ENCODE data around the gene PCBD1. TPM values are rescaled to one million over a fixed set of nuclear protein-coding genes. Genes with fewer than 3 reads are reported as not detected.

PCBD1 gene
- total RNA-seq, 1 experiment from 2014 or later = 164 TPM

DNA sequence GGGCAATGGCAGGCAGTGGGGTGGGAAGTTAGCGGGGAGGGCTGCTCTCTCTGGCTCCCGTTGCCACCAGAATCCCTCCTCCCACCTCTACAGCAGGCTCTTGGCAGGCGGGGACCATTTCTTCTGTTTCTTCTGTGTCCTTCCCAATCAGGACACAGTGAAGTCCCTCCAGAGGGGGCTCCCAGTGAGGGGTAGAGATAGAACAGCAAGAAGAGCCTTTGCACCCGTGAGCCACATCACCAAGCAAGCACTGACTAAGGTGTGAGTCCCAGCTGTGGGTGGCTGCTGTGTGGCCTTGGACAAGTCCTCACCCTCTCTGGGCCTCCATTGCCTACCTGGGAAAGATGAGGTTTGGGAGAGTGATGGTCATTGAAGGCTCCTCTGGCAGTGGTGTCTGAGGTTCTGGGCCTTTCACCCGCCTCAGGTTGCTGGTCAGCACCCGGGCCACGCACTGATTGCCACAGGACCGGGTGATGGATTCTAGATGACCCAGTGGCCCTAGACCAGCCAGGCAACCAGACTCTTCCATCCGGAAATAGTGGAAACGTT, 26.0 kb upstream of the PCBD1 start:
- POLR2A ChIA-PET (ENCODE audit: unreplicated experiment) = interaction anchor here (0.6 kb wide), 1 partner anchor 17 kb away, joined by 4 read pairs; no protein-coding TSS in a partner anchor
- H3K4me1 ChIP-seq (replicated peaks; ENCODE audit: insufficient read depth) = no peaks in the 10 kb centered on the region
- intact Hi-C loops (cut with micrococcal nuclease; ENCODE audit: unreplicated experiment) = no loop called here
- H4K20me1 ChIP-seq (ENCODE audit: insufficient read depth) = no peaks in the 10 kb centered on the region
- no peaks in the 10 kb centered on the region for H3K79me2 ChIP-seq (ENCODE audit: low read depth)
- H3F3A ChIP-seq (ENCODE audit: insufficient read depth, low read depth) = no peaks in the 10 kb centered on the region
- CTCF ChIA-PET = no interaction called here
- TF ChIP-seq CTCF (conservative IDR thresholded peaks at IDR 0.05) (no peak), EZH2 (IDR thresholded peaks at IDR 0.05; ENCODE audit: low read depth) (no peak)
- no peaks in the 10 kb centered on the region for H3K9me2 ChIP-seq (ENCODE audit: insufficient read depth)
- H3K27me3 ChIP-seq (ENCODE audit: insufficient read depth, low read depth) = peaks cover 61% of the 10 kb centered on the region
- H3K36me3 ChIP-seq (ENCODE audit: low read depth) = no peaks in the 10 kb centered on the region
- no peak overlapping the region for H3K4me3 ChIP-seq
- H3K9me3 ChIP-seq (ENCODE audit: insufficient read depth, low read depth) = 0 out of 2 replicates have a peak, but pooled peaks cover 3% of the 10 kb centered on the region
- H3K27ac ChIP-seq = no peak overlapping the region
- no peak for DNase-seq
- no peak overlapping the region for H3K4me2 ChIP-seq
- BruUV-seq (replicated peaks) = no TSS peak
- no peak overlapping the region for H2AFZ ChIP-seq

GRCh38 chr10:70913893-70914240, 25.5 kb upstream of the PCBD1 start:
- ChIA-PET POLR2A (ENCODE audit: unreplicated experiment) (interaction anchor here (0.6 kb wide), 1 partner anchor 18 kb away, joined by 4 read pairs; no protein-coding TSS in a partner anchor), CTCF (no interaction called here)
- Histone ChIP-seq H4K20me1 (ENCODE audit: insufficient read depth) (no peaks in the 10 kb centered on the region), H3K9me2 (ENCODE audit: insufficient read depth) (no peaks in the 10 kb centered on the region), H2AFZ (no peak overlapping the region), H3K9me3 (ENCODE audit: insufficient read depth, low read depth) (0 out of 2 replicates have a peak, but pooled peaks cover 3% of the 10 kb centered on the region), H3K27me3 (ENCODE audit: insufficient read depth, low read depth) (peaks cover 61% of the 10 kb centered on the region), H3K4me1 (replicated peaks; ENCODE audit: insufficient read depth) (no peaks in the 10 kb centered on the region), H3K4me2 (no peak overlapping the region), H3K27ac (no peak overlapping the region), H3K4me3 (no peak overlapping the region), H3F3A (ENCODE audit: insufficient read depth, low read depth) (no peaks in the 10 kb centered on the region), H3K36me3 (ENCODE audit: low read depth) (no peaks in the 10 kb centered on the region), H3K79me2 (ENCODE audit: low read depth) (no peaks in the 10 kb centered on the region)
- intact Hi-C loops (cut with micrococcal nuclease; ENCODE audit: unreplicated experiment) = no loop called here
- TF ChIP-seq EZH2 (IDR thresholded peaks at IDR 0.05; ENCODE audit: low read depth) = no peak
- TF ChIP-seq CTCF (conservative IDR thresholded peaks at IDR 0.05) = no peak
- DNase-seq = no peak
- BruUV-seq (replicated peaks) = no TSS peak

DNA sequence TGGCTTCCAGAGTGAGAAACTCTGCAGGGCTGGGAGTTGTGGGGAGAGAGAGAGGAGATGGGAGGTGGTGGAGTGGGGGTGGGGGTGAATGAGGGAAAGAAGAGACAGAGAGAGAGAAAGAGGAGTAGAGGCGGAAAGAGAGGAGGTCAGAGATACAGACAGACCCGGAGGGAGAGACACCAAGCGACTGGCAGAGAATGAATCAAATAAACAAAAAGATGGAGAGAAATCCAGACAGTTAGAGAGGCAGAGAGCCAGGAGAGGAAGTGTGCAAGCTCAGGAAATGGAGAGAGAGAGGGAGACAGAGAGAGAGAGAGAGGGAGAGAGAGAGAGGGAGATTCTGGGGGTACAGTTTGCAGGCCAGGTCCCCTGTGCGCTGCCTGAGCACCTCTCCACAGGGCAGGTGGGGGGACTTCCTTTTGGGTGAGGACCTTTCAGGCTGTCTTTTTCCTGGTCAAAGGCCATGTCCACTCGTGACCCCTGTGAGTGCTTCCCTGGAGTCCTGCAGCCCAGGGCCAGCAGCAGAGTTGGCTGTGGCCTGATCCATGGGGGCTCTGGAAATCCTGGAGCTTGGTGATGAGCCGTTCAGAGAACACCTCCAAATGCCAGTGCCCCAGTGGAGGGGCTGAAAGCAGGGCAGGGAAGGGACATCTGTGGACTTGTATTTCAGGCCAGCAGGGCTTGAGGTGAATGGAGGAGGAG, 25.0 kb upstream of the PCBD1 start:
- no TSS peak for BruUV-seq (replicated peaks)
- H3F3A ChIP-seq (ENCODE audit: insufficient read depth, low read depth) = no peaks in the 10 kb centered on the region
- H3K27me3 ChIP-seq (ENCODE audit: insufficient read depth, low read depth) = peaks cover 65% of the 10 kb centered on the region
- CTCF ChIA-PET = no interaction called here
- 0 out of 2 replicates have a peak, but pooled peaks cover 3% of the 10 kb centered on the region for H3K9me3 ChIP-seq (ENCODE audit: insufficient read depth, low read depth)
- DNase-seq = no peak
- no peak overlapping the region for H3K27ac ChIP-seq
- no peak overlapping the region for H2AFZ ChIP-seq
- H3K79me2 ChIP-seq (ENCODE audit: low read depth) = no peaks in the 10 kb centered on the region
- POLR2A ChIA-PET (ENCODE audit: unreplicated experiment) = no interaction called here
- H3K4me3 ChIP-seq = no peak overlapping the region
- no peaks in the 10 kb centered on the region for H3K4me1 ChIP-seq (replicated peaks; ENCODE audit: insufficient read depth)
- no peaks in the 10 kb centered on the region for H4K20me1 ChIP-seq (ENCODE audit: insufficient read depth)
- no peaks in the 10 kb centered on the region for H3K36me3 ChIP-seq (ENCODE audit: low read depth)
- intact Hi-C loops (cut with micrococcal nuclease; ENCODE audit: unreplicated experiment) = no loop called here
- TF ChIP-seq EZH2 (IDR thresholded peaks at IDR 0.05; ENCODE audit: low read depth) (no peak), CTCF (conservative IDR thresholded peaks at IDR 0.05) (no peak)
- no peak overlapping the region for H3K4me2 ChIP-seq
- H3K9me2 ChIP-seq (ENCODE audit: insufficient read depth) = no peaks in the 10 kb centered on the region
